Neural cell (in vitro differentiated cells): ENCODE measurements around the gene SYNGR1. TPM values are rescaled to one million over a fixed set of nuclear protein-coding genes. Genes with fewer than 3 reads are reported as not detected.

Experiments
- H2AFZ ChIP-seq: fragments of 200-600, 300-800 bp; sonication (generic), shearing (Covaris generic); 2 replicates; pipeline ENCODE4 v1.6.0; 2014; ENCODE audit warnings: low read depth, mild to moderate bottlenecking, antibody characterized with exemption, low read length, moderate library complexity
- H3F3A ChIP-seq: fragments of 200-600 bp; shearing (Covaris generic); 2 replicates; pipeline ENCODE4 v1.6.1; 2016; ENCODE audit warnings: mild to moderate bottlenecking, moderate library complexity, mixed read lengths, antibody characterized with exemption, low read length; ENCODE audit not compliant: insufficient read depth, poor library complexity, severe bottlenecking
- H3K27ac ChIP-seq: fragments of 200-600, 300-800 bp; sonication (generic), shearing (Covaris generic); 2 replicates; pipeline ENCODE4 v1.5.1; 2014; ENCODE audit warnings: mild to moderate bottlenecking, low read length, moderate library complexity
- H3K27me3 ChIP-seq: fragments of 300-800, 200-600 bp; sonication (generic), shearing (Covaris generic); 2 replicates; pipeline ENCODE4 v1.6.0; 2014; ENCODE audit warnings: mild to moderate bottlenecking, low read depth, low read length, moderate library complexity; ENCODE audit not compliant: insufficient read depth
- H3K36me3 ChIP-seq: fragments of 300-800, 200-600 bp; sonication (generic), shearing (Covaris generic); 2 replicates; pipeline ENCODE4 v1.5.1; 2014; ENCODE audit warnings: mild to moderate bottlenecking, antibody characterized with exemption, low read length, moderate library complexity; ENCODE audit not compliant: insufficient read depth
- H3K4me2 ChIP-seq: fragments of 300-800, 200-600 bp; sonication (generic), shearing (Covaris generic); 2 replicates; pipeline ENCODE4 v1.6.0; 2014; ENCODE audit warnings: mild to moderate bottlenecking, low read length
- H3K4me3 ChIP-seq: fragments of 300-800, 200-600 bp; sonication (generic), shearing (Covaris generic); 2 replicates; pipeline ENCODE4 v1.5.1; 2014; ENCODE audit warnings: mild to moderate bottlenecking, low read length, moderate library complexity
- H3K79me2 ChIP-seq: fragments of 200-600 bp; shearing (Covaris generic); replicated peaks from 2 replicates; pipeline ENCODE4 v1.6.0; 2014; ENCODE audit warnings: mild to moderate bottlenecking, low read length, moderate library complexity; ENCODE audit not compliant: insufficient read depth
- H3K9ac ChIP-seq: fragments of 300-800, 200-600 bp; sonication (generic), shearing (Covaris generic); 2 replicates; pipeline ENCODE4 v1.6.1; 2016; ENCODE audit warnings: mild to moderate bottlenecking, low read length, mixed read lengths
- H3K9me2 ChIP-seq: fragments of 200-600 bp; shearing (Covaris generic); 2 replicates; pipeline ENCODE4 v1.6.1; 2016; ENCODE audit warnings: mild to moderate bottlenecking, low read length, mixed read lengths; ENCODE audit not compliant: insufficient read depth
- H3K9me3 ChIP-seq: fragments of 200-600, 300-800 bp; sonication (generic), shearing (Covaris generic); 2 replicates; pipeline ENCODE4 v1.6.1; 2016; ENCODE audit warnings: mild to moderate bottlenecking, mixed run types, low read length, moderate library complexity, mixed read lengths
- H4K20me1 ChIP-seq: fragments of 200-600 bp; shearing (Covaris generic); 2 replicates; pipeline ENCODE4 v1.6.1; 2016; ENCODE audit warnings: mild to moderate bottlenecking, mixed run types; ENCODE audit not compliant: insufficient read depth
- CTCF ChIP-seq: fragments of 450-650 bp; IDR thresholded peaks from 2 replicates; pipeline ENCODE4 v1.5.1; 2014; ENCODE audit warnings: antibody characterized with exemption, mild to moderate bottlenecking, moderate library complexity; ENCODE audit not compliant: poor library complexity, severe bottlenecking
- EP300 ChIP-seq: fragments of 450-650 bp; conservative IDR thresholded peaks from 2 replicates; pipeline ENCODE4 v1.6.1; 2014; ENCODE audit warnings: antibody characterized with exemption, mild to moderate bottlenecking, moderate library complexity; ENCODE audit not compliant: poor library complexity, severe bottlenecking
- EZH2 ChIP-seq: fragments of 200-600, 300-800 bp; shearing (Covaris generic), sonication (generic); IDR thresholded peaks from 2 replicates; pipeline ENCODE4 v1.6.1; 2014; ENCODE audit warnings: antibody characterized with exemption, low read length, borderline replicate concordance, mild to moderate bottlenecking; ENCODE audit not compliant: insufficient read depth, poor library complexity, severe bottlenecking
- MXI1 ChIP-seq: fragments of 450-650 bp; conservative IDR thresholded peaks from 2 replicates; pipeline ENCODE4 v1.6.1; 2014; ENCODE audit warnings: antibody characterized with exemption, mild to moderate bottlenecking; ENCODE audit not compliant: poor library complexity, severe bottlenecking
- POLR2AphosphoS5 ChIP-seq: IDR thresholded peaks from 2 replicates; pipeline ENCODE4 v1.6.1; 2012
- RAD21 ChIP-seq: fragments of 450-650 bp; conservative IDR thresholded peaks from 2 replicates; pipeline ENCODE4 v1.6.1; 2014; ENCODE audit warnings: antibody characterized with exemption, mild to moderate bottlenecking, moderate library complexity
- REST ChIP-seq: IDR thresholded peaks from 2 replicates; pipeline ENCODE4 v1.6.1; 2012; ENCODE audit warnings: borderline replicate concordance
- SMC3 ChIP-seq: fragments of 450-650 bp; conservative IDR thresholded peaks from 2 replicates; pipeline ENCODE4 v1.6.1; 2014; ENCODE audit warnings: antibody characterized with exemption, mild to moderate bottlenecking, moderate library complexity; ENCODE audit not compliant: poor library complexity
- TAF1 ChIP-seq: IDR thresholded peaks from 2 replicates; pipeline ENCODE4 v1.6.1; 2012; ENCODE audit warnings: low read depth
- polyA plus RNA-seq: library from polyadenylated mRNA; depleted of rRNA; stranded (reverse); fragments of >200 nt; gene quantifications from 2 replicates; pipeline ENCODE4 v1.2.3, GENCODE V29; 2014

Gene SYNGR1
- polyA plus RNA-seq, 1 donor from 2014 or later: 68.4 TPM

GRCh38 chr22:39408807-39409206, 59.0 kb downstream of the SYNGR1 start:
- Histone ChIP-seq H3K4me2 (no peak overlapping the region), H3K27me3 (no peaks in the 10 kb centered on the region), H3K27ac (no peak overlapping the region), H4K20me1 (no peaks in the 10 kb centered on the region), H3K9me2 (no peaks in the 10 kb centered on the region), H3K9me3 (no peaks in the 10 kb centered on the region), H3K9ac (no peak overlapping the region), H3K79me2 (peaks cover 5% of the 10 kb centered on the region), H3K36me3 (no peaks in the 10 kb centered on the region), H3K4me3 (no peak overlapping the region), H3F3A (no peaks in the 10 kb centered on the region), H2AFZ (no peak overlapping the region)
- TF ChIP-seq RAD21: no peak
- TF ChIP-seq CTCF: no peak
- no peak for TF ChIP-seq SMC3
- TF ChIP-seq POLR2AphosphoS5: no peak
- TF ChIP-seq MXI1: no peak
- TF ChIP-seq TAF1: no peak
- TF ChIP-seq EZH2: no peak
- no peak for TF ChIP-seq REST
- no peak for TF ChIP-seq EP300

- Histone ChIP-seq H3K27ac (peak overlapping the region; percentile 13), H3K4me3 (no peak overlapping the region), H3K9me2 (no peaks in the 10 kb centered on the region)
Observed at GRCh38 chr22:39409516-39410029, 59.8 kb downstream of the SYNGR1 start.

More at GRCh38 chr22:39409516-39410029, 59.8 kb downstream of the SYNGR1 start:
- H3K9ac ChIP-seq: no peak overlapping the region
- H3K9me3 ChIP-seq: no peaks in the 10 kb centered on the region
- H3K4me2 ChIP-seq: no peak overlapping the region
- H3K36me3 ChIP-seq: no peaks in the 10 kb centered on the region
- H3K27me3 ChIP-seq: no peaks in the 10 kb centered on the region
- no peak overlapping the region for H2AFZ ChIP-seq
- TF ChIP-seq TAF1: no peak
- no peak for TF ChIP-seq EZH2
- no peak for TF ChIP-seq CTCF
- TF ChIP-seq REST: no peak
- TF ChIP-seq SMC3: no peak
- TF ChIP-seq RAD21: no peak
- TF ChIP-seq MXI1: no peak
- H4K20me1 ChIP-seq: no peaks in the 10 kb centered on the region
- H3K79me2 ChIP-seq: peaks cover 5% of the 10 kb centered on the region
- H3F3A ChIP-seq: no peaks in the 10 kb centered on the region
